ENCODE measurements around the gene FAM171A2. TPM values are rescaled to one million over a fixed set of nuclear protein-coding genes. Genes with fewer than 3 reads are reported as not detected.

Gene FAM171A2
- total and polyA plus RNA-seq, 4 donors: 0.08 to 1.1 (median 0.18) TPM; not detected in 1

DNA sequence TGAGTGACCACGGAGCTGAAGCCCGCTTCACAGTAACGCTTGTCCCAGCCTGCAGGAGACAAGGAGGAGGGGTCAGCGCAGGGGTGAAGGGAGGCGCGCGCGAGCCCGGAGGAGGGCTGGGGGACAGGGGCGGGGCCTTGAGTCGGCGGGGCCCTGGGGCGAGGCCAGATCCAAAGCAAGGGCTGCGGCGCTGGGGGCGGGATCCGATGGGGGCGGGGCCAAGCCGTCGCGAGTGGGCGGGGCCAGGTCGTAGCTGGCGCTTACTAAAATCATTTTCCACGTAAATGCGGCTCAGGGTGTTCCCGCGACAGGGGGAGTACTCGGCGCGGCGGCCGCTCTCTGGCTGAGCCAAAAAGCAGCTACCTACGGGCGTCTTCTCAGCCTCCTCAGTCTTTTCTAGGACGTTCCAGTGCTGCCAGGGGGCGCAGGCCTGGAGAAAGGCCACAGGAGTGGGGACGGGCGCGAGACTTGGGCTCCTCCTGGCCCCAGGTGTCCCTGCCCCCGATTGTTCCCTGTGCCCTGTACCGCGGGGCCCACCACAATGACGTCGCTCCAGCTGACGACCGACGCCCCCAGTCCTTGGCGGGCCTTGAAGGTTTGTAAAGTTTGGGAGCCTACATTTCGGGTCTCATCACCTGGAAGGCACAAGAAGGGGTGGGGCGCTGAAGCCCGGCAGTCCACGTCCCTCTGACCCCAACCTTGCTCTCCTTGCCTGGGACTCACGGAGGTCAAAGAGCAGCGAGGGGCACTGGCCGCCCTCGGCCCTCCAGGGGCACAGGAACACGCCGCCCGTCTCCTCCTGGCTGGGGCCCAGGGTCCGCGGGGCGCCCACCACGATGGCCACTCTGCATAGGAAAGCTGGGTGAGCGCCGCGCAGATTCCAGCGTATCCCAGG lies 21.9 kb upstream of the FAM171A2 start:
- H3K27me3 ChIP-seq (ENCODE audit: control insufficient read depth in 4 of 4, insufficient read depth in 4 of 4, low read length in 3 of 4): no peaks in the 10 kb centered on the region
- no peaks in the 10 kb centered on the region for H3K36me3 ChIP-seq (ENCODE audit: control insufficient read depth in 4 of 4, insufficient read depth in 3 of 4, low read depth in 1 of 4, low read length in 3 of 4)
- no peak for TF ChIP-seq JUND (IDR thresholded peaks at IDR 0.05)
- no peak for TF ChIP-seq RAD21 (IDR thresholded peaks at IDR 0.05)
- TF ChIP-seq NR2F2 (IDR thresholded peaks at IDR 0.05): no peak
- TF ChIP-seq, protein P1, sequence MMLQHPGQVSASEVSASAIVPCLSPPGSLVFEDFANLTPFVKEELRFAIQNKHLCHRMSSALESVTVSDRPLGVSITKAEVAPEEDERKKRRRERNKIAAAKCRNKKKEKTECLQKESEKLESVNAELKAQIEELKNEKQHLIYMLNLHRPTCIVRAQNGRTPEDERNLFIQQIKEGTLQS (IDR thresholded peaks at IDR 0.05): no peak
- TF ChIP-seq TAF1 (conservative IDR thresholded peaks at IDR 0.05): no peak
- TF ChIP-seq HNF4G (IDR thresholded peaks at IDR 0.05): no peak
- TF ChIP-seq, protein P2, sequence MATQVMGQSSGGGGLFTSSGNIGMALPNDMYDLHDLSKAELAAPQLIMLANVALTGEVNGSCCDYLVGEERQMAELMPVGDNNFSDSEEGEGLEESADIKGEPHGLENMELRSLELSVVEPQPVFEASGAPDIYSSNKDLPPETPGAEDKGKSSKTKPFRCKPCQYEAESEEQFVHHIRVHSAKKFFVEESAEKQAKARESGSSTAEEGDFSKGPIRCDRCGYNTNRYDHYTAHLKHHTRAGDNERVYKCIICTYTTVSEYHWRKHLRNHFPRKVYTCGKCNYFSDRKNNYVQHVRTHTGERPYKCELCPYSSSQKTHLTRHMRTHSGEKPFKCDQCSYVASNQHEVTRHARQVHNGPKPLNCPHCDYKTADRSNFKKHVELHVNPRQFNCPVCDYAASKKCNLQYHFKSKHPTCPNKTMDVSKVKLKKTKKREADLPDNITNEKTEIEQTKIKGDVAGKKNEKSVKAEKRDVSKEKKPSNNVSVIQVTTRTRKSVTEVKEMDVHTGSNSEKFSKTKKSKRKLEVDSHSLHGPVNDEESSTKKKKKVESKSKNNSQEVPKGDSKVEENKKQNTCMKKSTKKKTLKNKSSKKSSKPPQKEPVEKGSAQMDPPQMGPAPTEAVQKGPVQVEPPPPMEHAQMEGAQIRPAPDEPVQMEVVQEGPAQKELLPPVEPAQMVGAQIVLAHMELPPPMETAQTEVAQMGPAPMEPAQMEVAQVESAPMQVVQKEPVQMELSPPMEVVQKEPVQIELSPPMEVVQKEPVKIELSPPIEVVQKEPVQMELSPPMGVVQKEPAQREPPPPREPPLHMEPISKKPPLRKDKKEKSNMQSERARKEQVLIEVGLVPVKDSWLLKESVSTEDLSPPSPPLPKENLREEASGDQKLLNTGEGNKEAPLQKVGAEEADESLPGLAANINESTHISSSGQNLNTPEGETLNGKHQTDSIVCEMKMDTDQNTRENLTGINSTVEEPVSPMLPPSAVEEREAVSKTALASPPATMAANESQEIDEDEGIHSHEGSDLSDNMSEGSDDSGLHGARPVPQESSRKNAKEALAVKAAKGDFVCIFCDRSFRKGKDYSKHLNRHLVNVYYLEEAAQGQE (IDR thresholded peaks at IDR 0.05): no peak
- TF ChIP-seq HNF4A (conservative IDR thresholded peaks at IDR 0.05): no peak
- H3K4me1 ChIP-seq (ENCODE audit: control insufficient read depth in 4 of 4, insufficient read depth in 4 of 4, low read length in 3 of 4): peaks cover 5 to 11% (median 7%) of the 10 kb centered on the region in 4 donors
- no peaks in the 10 kb centered on the region for H3K9me3 ChIP-seq (ENCODE audit: control insufficient read depth in 4 of 4, low read length in 3 of 4)
- no peak overlapping the region for H3K27ac ChIP-seq (ENCODE audit: low read depth in 1 of 2, low read length in 2 of 2)
- no peak overlapping the region for H3K9ac ChIP-seq (ENCODE audit: low read depth in 1 of 2, low read length in 2 of 2)
- peak overlapping the region; percentile 29 to 43 (median 33) for H3K4me3 ChIP-seq (ENCODE audit: low read depth in 1 of 3, low read length in 3 of 3)
- 6% methylated on average over 68 of the region's 68 CpGs for WGBS
- DNase-seq (ENCODE audit: low spot score): peak; percentile 90

DNA sequence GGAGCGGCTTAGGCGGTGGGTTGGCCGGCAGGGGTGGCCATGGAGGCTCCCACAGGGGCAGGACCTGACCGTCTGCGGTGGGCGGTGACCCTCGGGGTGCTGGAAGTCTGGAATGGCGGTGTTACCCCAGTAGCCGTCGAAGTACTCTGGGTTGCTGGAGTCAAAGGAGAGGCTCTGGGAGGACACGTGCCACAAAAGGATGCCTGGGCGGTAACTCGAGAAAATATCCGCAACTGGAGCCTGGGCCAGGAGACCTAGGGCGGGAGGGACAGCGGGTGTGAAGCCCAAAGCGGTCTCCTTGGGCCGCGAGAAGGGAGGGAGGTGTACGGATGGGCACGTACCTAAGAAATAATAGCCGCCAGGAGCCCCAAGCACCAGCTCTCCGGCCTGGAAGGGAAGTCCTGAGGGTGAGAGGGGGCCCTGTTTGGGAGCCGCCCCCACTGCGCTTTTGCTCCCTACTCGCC lies 21.2 kb upstream of the FAM171A2 start:
- TF ChIP-seq HNF4G (IDR thresholded peaks at IDR 0.05) (no peak), JUND (IDR thresholded peaks at IDR 0.05) (no peak), FOXA2 (IDR thresholded peaks at IDR 0.05) (no peak), RAD21 (IDR thresholded peaks at IDR 0.05) (no peak), EGR1 (IDR thresholded peaks at IDR 0.05; ENCODE audit: low read depth in 2 of 2) (no peak), FOXA1 (IDR thresholded peaks at IDR 0.05) (no peak), RXRA (IDR thresholded peaks at IDR 0.05) (no peak)
- TF ChIP-seq, protein P3, sequence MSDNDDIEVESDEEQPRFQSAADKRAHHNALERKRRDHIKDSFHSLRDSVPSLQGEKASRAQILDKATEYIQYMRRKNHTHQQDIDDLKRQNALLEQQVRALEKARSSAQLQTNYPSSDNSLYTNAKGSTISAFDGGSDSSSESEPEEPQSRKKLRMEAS (IDR thresholded peaks at IDR 0.05): no peak
- TF ChIP-seq, protein P2 (IDR thresholded peaks at IDR 0.05): no peak
- TF ChIP-seq, protein P4, sequence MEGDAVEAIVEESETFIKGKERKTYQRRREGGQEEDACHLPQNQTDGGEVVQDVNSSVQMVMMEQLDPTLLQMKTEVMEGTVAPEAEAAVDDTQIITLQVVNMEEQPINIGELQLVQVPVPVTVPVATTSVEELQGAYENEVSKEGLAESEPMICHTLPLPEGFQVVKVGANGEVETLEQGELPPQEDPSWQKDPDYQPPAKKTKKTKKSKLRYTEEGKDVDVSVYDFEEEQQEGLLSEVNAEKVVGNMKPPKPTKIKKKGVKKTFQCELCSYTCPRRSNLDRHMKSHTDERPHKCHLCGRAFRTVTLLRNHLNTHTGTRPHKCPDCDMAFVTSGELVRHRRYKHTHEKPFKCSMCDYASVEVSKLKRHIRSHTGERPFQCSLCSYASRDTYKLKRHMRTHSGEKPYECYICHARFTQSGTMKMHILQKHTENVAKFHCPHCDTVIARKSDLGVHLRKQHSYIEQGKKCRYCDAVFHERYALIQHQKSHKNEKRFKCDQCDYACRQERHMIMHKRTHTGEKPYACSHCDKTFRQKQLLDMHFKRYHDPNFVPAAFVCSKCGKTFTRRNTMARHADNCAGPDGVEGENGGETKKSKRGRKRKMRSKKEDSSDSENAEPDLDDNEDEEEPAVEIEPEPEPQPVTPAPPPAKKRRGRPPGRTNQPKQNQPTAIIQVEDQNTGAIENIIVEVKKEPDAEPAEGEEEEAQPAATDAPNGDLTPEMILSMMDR (IDR thresholded peaks at IDR 0.05; ENCODE audit: low read depth, low read length, missing input control): no peak
- TF ChIP-seq, protein P5, sequence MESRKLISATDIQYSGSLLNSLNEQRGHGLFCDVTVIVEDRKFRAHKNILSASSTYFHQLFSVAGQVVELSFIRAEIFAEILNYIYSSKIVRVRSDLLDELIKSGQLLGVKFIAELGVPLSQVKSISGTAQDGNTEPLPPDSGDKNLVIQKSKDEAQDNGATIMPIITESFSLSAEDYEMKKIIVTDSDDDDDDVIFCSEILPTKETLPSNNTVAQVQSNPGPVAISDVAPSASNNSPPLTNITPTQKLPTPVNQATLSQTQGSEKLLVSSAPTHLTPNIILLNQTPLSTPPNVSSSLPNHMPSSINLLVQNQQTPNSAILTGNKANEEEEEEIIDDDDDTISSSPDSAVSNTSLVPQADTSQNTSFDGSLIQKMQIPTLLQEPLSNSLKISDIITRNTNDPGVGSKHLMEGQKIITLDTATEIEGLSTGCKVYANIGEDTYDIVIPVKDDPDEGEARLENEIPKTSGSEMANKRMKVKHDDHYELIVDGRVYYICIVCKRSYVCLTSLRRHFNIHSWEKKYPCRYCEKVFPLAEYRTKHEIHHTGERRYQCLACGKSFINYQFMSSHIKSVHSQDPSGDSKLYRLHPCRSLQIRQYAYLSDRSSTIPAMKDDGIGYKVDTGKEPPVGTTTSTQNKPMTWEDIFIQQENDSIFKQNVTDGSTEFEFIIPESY (IDR thresholded peaks at IDR 0.05): no peak
- Histone ChIP-seq H3K4me1 (ENCODE audit: control insufficient read depth in 4 of 4, insufficient read depth in 4 of 4, low read length in 3 of 4) (peaks cover 5 to 11% (median 7%) of the 10 kb centered on the region in 4 donors), H3K27ac (ENCODE audit: low read depth in 1 of 2, low read length in 2 of 2) (no peak overlapping the region), H3K4me3 (ENCODE audit: low read depth in 1 of 3, low read length in 3 of 3) (peak overlapping the region; percentile 29 to 43 (median 33)), H3K36me3 (ENCODE audit: control insufficient read depth in 4 of 4, insufficient read depth in 3 of 4, low read depth in 1 of 4, low read length in 3 of 4) (no peaks in the 10 kb centered on the region), H3K9ac (ENCODE audit: low read depth in 1 of 2, low read length in 2 of 2) (no peak overlapping the region), H3K9me3 (ENCODE audit: control insufficient read depth in 4 of 4, low read length in 3 of 4) (no peaks in the 10 kb centered on the region), H3K27me3 (ENCODE audit: control insufficient read depth in 4 of 4, insufficient read depth in 4 of 4, low read length in 3 of 4) (no peaks in the 10 kb centered on the region)
- WGBS: 6% methylated on average over 26 of the region's 26 CpGs
- no peak for DNase-seq (ENCODE audit: low spot score)
